ENCODE data around the gene CAMTA1. TPM values are rescaled to one million over a fixed set of nuclear protein-coding genes. Genes with fewer than 3 reads are reported as not detected.
"Not testable (repeated sequence)": the region's sequence is repeated elsewhere in the genome, so short reads cannot be mapped to it uniquely, and the experiment has no call there.

The CAMTA1 gene
- total and polyA plus RNA-seq, 2 experiments from 2014 or later = 89.0 to 145 TPM

DNA sequence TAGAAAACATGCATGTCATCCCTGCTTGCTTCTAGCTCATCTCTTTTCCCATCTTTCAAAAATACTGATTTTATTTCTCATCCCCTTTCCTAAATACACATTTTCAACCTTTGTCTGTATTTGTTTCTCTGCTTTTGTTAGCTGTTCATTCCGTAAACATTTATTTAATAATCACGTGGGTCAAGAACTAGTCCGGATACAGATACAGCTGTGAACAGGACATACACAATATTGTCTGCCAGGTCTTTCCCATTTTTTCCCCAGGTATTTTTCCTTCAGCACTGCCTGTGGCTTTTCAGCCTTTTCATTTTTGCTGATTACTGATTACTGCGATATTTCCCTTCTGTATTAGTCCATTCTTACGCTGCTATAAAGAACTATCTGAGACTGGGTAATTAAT lies 1004.6 kb downstream of the CAMTA1 start:
- WGBS (ENCODE audit: low lambda C conversion rate, missing lambda C conversion rate) = 97% methylated on average over 5 of the region's 5 CpGs
- Histone ChIP-seq H3K9me3 (ENCODE audit: low read depth) (peaks cover 13% of the 10 kb centered on the region), H3K79me2 (no peaks in the 10 kb centered on the region), H2AFZ (no peak overlapping the region), H3K27ac (no peak overlapping the region), H3K36me3 (replicated peaks; ENCODE audit: insufficient read depth, low read depth) (no peaks in the 10 kb centered on the region), H3K4me3 (no peak overlapping the region), H4K20me1 (ENCODE audit: insufficient read depth, poor library complexity, severe bottlenecking) (no peaks in the 10 kb centered on the region), H3K27me3 (no peaks in the 10 kb centered on the region), H3K4me2 (no peak overlapping the region), H3K4me1 (ENCODE audit: insufficient read depth) (no peaks in the 10 kb centered on the region), H3K9me2 (replicated peaks; ENCODE audit: insufficient read depth) (no peaks in the 10 kb centered on the region)
- TF ChIP-seq EZH2phosphoT487 (IDR thresholded peaks at IDR 0.05; ENCODE audit: low read depth, severe bottlenecking, unreplicated experiment) = no peak
- TF ChIP-seq, protein P1, sequence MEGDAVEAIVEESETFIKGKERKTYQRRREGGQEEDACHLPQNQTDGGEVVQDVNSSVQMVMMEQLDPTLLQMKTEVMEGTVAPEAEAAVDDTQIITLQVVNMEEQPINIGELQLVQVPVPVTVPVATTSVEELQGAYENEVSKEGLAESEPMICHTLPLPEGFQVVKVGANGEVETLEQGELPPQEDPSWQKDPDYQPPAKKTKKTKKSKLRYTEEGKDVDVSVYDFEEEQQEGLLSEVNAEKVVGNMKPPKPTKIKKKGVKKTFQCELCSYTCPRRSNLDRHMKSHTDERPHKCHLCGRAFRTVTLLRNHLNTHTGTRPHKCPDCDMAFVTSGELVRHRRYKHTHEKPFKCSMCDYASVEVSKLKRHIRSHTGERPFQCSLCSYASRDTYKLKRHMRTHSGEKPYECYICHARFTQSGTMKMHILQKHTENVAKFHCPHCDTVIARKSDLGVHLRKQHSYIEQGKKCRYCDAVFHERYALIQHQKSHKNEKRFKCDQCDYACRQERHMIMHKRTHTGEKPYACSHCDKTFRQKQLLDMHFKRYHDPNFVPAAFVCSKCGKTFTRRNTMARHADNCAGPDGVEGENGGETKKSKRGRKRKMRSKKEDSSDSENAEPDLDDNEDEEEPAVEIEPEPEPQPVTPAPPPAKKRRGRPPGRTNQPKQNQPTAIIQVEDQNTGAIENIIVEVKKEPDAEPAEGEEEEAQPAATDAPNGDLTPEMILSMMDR (IDR thresholded peaks at IDR 0.05; ENCODE audit: poor library complexity) = no peak
- no peak for TF ChIP-seq EZH2 (IDR thresholded peaks at IDR 0.05; ENCODE audit: borderline replicate concordance)
- DNase-seq (ENCODE audit: low spot score) = no peak

DNA sequence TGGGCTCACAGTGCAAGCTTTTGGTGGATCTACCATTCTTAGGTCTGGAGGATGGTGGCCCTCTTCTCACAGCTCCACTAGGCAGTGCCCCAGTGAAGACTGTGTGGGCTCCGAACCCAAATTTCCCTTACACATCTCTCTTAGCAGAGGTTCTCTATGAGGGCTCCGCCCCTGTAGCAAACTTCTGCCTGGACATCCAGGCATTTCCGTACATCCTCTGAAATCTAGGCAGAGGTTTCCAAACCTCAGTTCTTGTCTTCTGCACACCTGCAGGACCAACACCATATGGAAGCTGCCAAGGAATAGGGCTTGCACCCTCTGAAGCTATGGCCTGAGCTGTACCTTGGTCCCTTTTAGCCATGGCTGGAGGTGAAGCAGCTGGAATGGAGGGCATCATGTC lies 1005.8 kb downstream of the CAMTA1 start:
- not testable (repeated sequence) for H3K4me3 ChIP-seq; H3K36me3 ChIP-seq (replicated peaks; ENCODE audit: insufficient read depth, low read depth)
- 98% methylated on average over 3 of the region's 3 CpGs for WGBS (ENCODE audit: low lambda C conversion rate, missing lambda C conversion rate)

DNA sequence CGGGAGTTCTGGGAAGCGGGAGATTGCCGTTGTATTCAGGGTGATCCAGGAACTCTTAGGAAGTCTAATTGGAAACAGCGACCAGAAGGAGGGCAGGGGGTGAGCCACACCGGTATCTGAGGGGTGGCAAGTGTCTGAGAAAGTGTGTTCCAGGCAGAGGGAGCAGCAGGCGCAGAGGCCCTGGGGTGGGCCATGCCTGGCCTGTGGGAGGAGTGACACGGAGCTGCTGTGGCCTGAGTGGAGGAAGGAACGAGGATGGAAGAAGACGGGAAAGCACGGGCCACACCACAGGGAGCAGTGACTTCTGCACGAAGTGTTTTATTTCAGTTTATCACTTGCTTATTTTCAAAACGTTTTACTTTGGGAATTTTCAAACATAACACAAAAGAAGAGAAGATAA lies 1010.2 kb downstream of the CAMTA1 start:
- H3K4me1 ChIP-seq (ENCODE audit: insufficient read depth) = no peaks in the 10 kb centered on the region
- no peaks in the 10 kb centered on the region for H3K9me2 ChIP-seq (replicated peaks; ENCODE audit: insufficient read depth)
- H3K4me3 ChIP-seq = no peak overlapping the region
- no peaks in the 10 kb centered on the region for H4K20me1 ChIP-seq (ENCODE audit: insufficient read depth, poor library complexity, severe bottlenecking)
- TF ChIP-seq, protein P1 (IDR thresholded peaks at IDR 0.05; ENCODE audit: poor library complexity) = no peak
- TF ChIP-seq EZH2phosphoT487 (IDR thresholded peaks at IDR 0.05; ENCODE audit: low read depth, severe bottlenecking, unreplicated experiment) = no peak
- no peak for TF ChIP-seq EZH2 (IDR thresholded peaks at IDR 0.05; ENCODE audit: borderline replicate concordance)
- 87% methylated on average over 12 of the region's 12 CpGs for WGBS (ENCODE audit: low lambda C conversion rate, missing lambda C conversion rate)
- no peaks in the 10 kb centered on the region for H3K27me3 ChIP-seq
- no peak overlapping the region for H2AFZ ChIP-seq
- no peak overlapping the region for H3K27ac ChIP-seq
- no peak for DNase-seq (ENCODE audit: low spot score)
- H3K9me3 ChIP-seq (ENCODE audit: low read depth) = peaks cover 7% of the 10 kb centered on the region
- no peak overlapping the region for H3K4me2 ChIP-seq
- no peaks in the 10 kb centered on the region for H3K79me2 ChIP-seq
- no peaks in the 10 kb centered on the region for H3K36me3 ChIP-seq (replicated peaks; ENCODE audit: insufficient read depth, low read depth)

More for the DNA sequence above, 1005.8 kb downstream of the CAMTA1 start:
- not testable (repeated sequence) for H3K9me2 ChIP-seq (replicated peaks; ENCODE audit: insufficient read depth); H3K4me1 ChIP-seq (ENCODE audit: insufficient read depth); H4K20me1 ChIP-seq (ENCODE audit: insufficient read depth, poor library complexity, severe bottlenecking); H3K27me3 ChIP-seq; H3K4me2 ChIP-seq; H2AFZ ChIP-seq; H3K79me2 ChIP-seq; DNase-seq (ENCODE audit: low spot score); H3K27ac ChIP-seq
- H3K9me3 ChIP-seq (ENCODE audit: low read depth) = peaks cover 13% of the 10 kb centered on the region

DNA sequence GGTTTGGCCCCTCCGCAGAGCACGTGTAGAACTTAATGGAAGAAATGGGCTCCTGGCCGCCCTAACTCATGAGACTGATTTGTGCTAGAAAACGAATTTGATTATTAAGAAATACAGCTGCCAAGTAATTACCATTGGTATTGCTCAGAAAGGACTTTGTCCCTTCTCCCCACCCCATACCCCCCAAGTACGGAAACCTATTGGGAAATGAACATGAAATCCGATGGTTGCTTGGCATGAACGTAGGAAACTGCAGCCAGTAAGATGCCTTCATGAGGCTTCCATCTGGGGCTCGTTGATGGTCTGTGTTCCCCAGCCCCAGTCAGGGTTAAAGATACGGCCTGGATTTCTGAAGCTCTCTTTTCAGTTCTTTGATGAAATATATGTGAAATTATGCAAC lies 1020.2 kb downstream of the CAMTA1 start:
- DNase-seq (ENCODE audit: low spot score) = no peak
- H3K36me3 ChIP-seq (replicated peaks; ENCODE audit: insufficient read depth, low read depth) = no peaks in the 10 kb centered on the region

More for the DNA sequence above, 1020.2 kb downstream of the CAMTA1 start:
- no peaks in the 10 kb centered on the region for H3K9me2 ChIP-seq (replicated peaks; ENCODE audit: insufficient read depth)
- no peaks in the 10 kb centered on the region for H3K79me2 ChIP-seq
- no peak overlapping the region for H2AFZ ChIP-seq
- no peak overlapping the region for H3K4me2 ChIP-seq
- TF ChIP-seq, protein P1 (IDR thresholded peaks at IDR 0.05; ENCODE audit: poor library complexity) = no peak
- TF ChIP-seq EZH2 (IDR thresholded peaks at IDR 0.05; ENCODE audit: borderline replicate concordance) (no peak), EZH2phosphoT487 (IDR thresholded peaks at IDR 0.05; ENCODE audit: low read depth, severe bottlenecking, unreplicated experiment) (no peak)
- H3K4me3 ChIP-seq = no peak overlapping the region
- H3K27me3 ChIP-seq = no peaks in the 10 kb centered on the region
- H3K27ac ChIP-seq = no peak overlapping the region
- no peaks in the 10 kb centered on the region for H3K4me1 ChIP-seq (ENCODE audit: insufficient read depth)
- no peaks in the 10 kb centered on the region for H3K9me3 ChIP-seq (ENCODE audit: low read depth)
- H4K20me1 ChIP-seq (ENCODE audit: insufficient read depth, poor library complexity, severe bottlenecking) = no peaks in the 10 kb centered on the region
- 91% methylated on average over 9 of the region's 9 CpGs for WGBS (ENCODE audit: low lambda C conversion rate, missing lambda C conversion rate)

Data from hepatocyte (in vitro differentiated cells).